ENCODE measurements around the gene PAGE1. TPM values are rescaled to one million over a fixed set of nuclear protein-coding genes. Genes with fewer than 3 reads are reported as not detected.

The PAGE1 gene
- not detected for total RNA-seq

GRCh38 chrX:49695276-49696180 is at the start of gene PAGE1:
Gene PAGE1 (minus strand): TSS chrX:49695984. CDS start chrX:49694770, 1,214 bp downstream.

Other genes starting within 250 kb of the PAGE1 start
- not detected for gene GAGE12C, start 163.8 kb downstream of the PAGE1 start, total RNA-seq
- gene GAGE12D, start 154.3 kb downstream of the PAGE1 start, total RNA-seq = not detected
- gene GAGE12E, start 144.7 kb downstream of the PAGE1 start, total RNA-seq = not detected
- gene GAGE12F, start 135.1 kb downstream of the PAGE1 start, total RNA-seq = not detected
- gene GAGE12G, start 125.6 kb downstream of the PAGE1 start, total RNA-seq = not detected
- gene GAGE12H, start 116.0 kb downstream of the PAGE1 start, total RNA-seq = not detected
- not detected for gene GAGE2A, start 106.5 kb downstream of the PAGE1 start, total RNA-seq
- gene GAGE1, start 97.0 kb downstream of the PAGE1 start, total RNA-seq = not detected
- gene PAGE4, start 133.3 kb upstream of the PAGE1 start, total RNA-seq = not detected
- 6.7 TPM for gene USP27X, start 183.5 kb upstream of the PAGE1 start, total RNA-seq
- 121 TPM for gene CLCN5, start 226.6 kb upstream of the PAGE1 start, total RNA-seq

All from metanephros (tissue), 1 donor.